GM12873 (cell line): ENCODE data around the gene ZNF518B.

ENCODE experiments used
- TF ChIP-seq, protein P1 (sequence below): IDR thresholded peaks from 2 replicates; pipeline ENCODE4 v1.5.1; 2012; ENCODE audit warnings: low read depth, mild to moderate bottlenecking, moderate library complexity, low read length, control low read depth; ENCODE audit not compliant: insufficient read depth; ENCODE audit errors: missing control alignments

Gene ZNF518B

DNA sequence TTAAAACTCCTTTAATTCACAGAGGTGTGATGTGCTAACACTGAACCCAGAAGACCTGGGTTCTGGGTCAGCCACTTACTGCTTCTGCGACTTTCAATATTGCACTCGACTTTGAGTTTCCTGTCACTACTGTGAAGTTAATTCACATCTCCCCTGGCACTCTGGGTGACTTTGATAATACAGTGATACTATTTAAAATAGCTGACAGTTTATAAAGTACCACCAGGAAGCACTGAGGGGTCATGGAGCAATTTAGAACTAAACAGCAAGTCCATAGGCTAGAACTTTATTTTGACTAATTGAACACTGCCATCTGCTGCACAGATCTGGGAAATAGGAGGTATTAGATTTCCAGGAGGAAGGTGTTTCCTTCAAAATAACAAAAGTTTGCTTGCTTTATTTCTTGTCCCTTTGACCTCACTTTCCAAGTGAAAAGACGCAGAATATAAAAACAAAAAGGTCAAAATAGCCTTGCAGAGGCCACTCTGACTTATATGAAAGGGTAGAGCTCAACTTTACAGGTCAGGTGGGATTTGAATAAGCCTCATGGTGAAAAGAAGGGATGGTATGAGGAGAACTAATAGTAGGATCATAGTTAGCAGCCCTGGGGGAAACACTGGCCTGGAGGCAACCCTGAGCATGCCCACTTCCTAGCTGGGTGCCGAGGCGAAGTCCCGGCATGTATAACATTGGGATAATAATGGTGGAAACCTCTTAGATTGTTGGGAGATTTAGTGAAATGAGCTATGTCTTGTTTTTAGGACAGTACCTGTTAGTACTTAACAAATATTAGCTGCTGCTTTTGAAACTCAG is 53.4 kb downstream of the ZNF518B start:
- TF ChIP-seq, protein P1, sequence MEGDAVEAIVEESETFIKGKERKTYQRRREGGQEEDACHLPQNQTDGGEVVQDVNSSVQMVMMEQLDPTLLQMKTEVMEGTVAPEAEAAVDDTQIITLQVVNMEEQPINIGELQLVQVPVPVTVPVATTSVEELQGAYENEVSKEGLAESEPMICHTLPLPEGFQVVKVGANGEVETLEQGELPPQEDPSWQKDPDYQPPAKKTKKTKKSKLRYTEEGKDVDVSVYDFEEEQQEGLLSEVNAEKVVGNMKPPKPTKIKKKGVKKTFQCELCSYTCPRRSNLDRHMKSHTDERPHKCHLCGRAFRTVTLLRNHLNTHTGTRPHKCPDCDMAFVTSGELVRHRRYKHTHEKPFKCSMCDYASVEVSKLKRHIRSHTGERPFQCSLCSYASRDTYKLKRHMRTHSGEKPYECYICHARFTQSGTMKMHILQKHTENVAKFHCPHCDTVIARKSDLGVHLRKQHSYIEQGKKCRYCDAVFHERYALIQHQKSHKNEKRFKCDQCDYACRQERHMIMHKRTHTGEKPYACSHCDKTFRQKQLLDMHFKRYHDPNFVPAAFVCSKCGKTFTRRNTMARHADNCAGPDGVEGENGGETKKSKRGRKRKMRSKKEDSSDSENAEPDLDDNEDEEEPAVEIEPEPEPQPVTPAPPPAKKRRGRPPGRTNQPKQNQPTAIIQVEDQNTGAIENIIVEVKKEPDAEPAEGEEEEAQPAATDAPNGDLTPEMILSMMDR: peak; percentile 38

DNA sequence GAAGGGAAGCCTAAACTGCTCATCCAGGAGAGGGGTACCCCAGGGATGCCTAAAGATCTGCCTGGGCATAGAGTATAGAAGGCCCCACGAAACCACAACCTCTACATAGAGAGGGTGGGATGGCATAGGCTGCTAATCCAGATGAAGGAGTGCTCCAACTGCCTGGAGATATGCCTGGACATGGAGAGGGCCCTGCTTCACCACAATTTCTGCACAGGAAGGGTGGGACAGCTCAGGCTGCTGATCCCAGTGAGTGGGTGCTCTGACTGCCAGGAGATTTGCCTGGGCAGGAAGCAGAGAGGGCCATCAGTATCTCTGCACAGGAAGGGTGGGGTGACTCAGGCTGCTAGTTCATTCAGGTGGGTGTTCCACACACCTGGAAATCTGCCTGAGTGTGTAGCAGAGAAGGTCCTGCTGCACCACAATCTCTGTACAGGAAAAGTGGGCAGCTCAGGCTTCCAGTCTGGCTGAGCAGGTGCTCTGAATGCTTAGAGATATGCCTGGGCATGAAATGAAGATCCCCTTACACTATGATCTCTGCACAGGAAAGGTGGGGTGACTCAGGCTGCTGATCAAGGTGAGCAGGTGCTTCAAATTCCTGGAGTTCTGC is 61.1 kb downstream of the ZNF518B start:
- TF ChIP-seq, protein P1: no peak
